CD4-positive, alpha-beta T cell treated with Interferon gamma for 1 hour (primary cell): ENCODE measurements around the gene FOXP1.

Source experiments
- DNase-seq: peaks from one replicate; pipeline ENCODE4 v3.0.0-alpha.2; 2020

Gene FOXP1

GRCh38 chr3:71047616-71048531 is 535.7 kb downstream of the FOXP1 start:
- DNase-seq: no peak

GRCh38 chr3:71046791-71047190 is 536.7 kb downstream of the FOXP1 start:
- DNase-seq: no peak

GRCh38 chr3:71045917-71046282 is 537.6 kb downstream of the FOXP1 start:
- no peak for DNase-seq

GRCh38 chr3:71045212-71045916 is 538.2 kb downstream of the FOXP1 start:
- no peak for DNase-seq

GRCh38 chr3:71042759-71043158 is 540.8 kb downstream of the FOXP1 start:
- no peak for DNase-seq

- DNase-seq: no peak
These were observed 542.2 kb downstream of the FOXP1 start for GRCh38 chr3:71041371-71041770.

GRCh38 chr3:71039332-71039731 is 544.2 kb downstream of the FOXP1 start:
- DNase-seq: no peak

GRCh38 chr3:71037775-71038174 is 545.8 kb downstream of the FOXP1 start:
- no peak for DNase-seq

GRCh38 chr3:71035886-71036285 is 547.6 kb downstream of the FOXP1 start:
- DNase-seq: no peak

- DNase-seq: no peak
These were observed 548.2 kb downstream of the FOXP1 start for GRCh38 chr3:71035314-71035713.

- DNase-seq: no peak
These were observed 549.8 kb downstream of the FOXP1 start for GRCh38 chr3:71033681-71034220.

- DNase-seq: peak; percentile 68
These were observed 551.5 kb downstream of the FOXP1 start for GRCh38 chr3:71031914-71032521.

GRCh38 chr3:71031181-71031580 is 552.3 kb downstream of the FOXP1 start:
- DNase-seq: no peak

- DNase-seq: no peak
These were observed 552.8 kb downstream of the FOXP1 start for GRCh38 chr3:71030748-71031147.

- DNase-seq: no peak
These were observed 553.8 kb downstream of the FOXP1 start for GRCh38 chr3:71029770-71030169.

- DNase-seq: no peak
These were observed 554.7 kb downstream of the FOXP1 start for GRCh38 chr3:71028802-71029201.

- no peak for DNase-seq
These were observed 555.3 kb downstream of the FOXP1 start for GRCh38 chr3:71028184-71028583.

- no peak for DNase-seq
These were observed 556.6 kb downstream of the FOXP1 start for GRCh38 chr3:71026634-71027578.

- no peak for DNase-seq
These were observed 558.0 kb downstream of the FOXP1 start for GRCh38 chr3:71025516-71025915.

GRCh38 chr3:71025010-71025409 is 558.5 kb downstream of the FOXP1 start:
- DNase-seq: no peak

- DNase-seq: no peak
These were observed 560.8 kb downstream of the FOXP1 start for GRCh38 chr3:71022551-71023335.
